Neuronal stem cell (in vitro differentiated cells): Measurements from ENCODE around the gene FMNL1.

Experiments used
- DNase-seq: peaks from one replicate; pipeline ENCODE4 v3.0.0-alpha.2; 2013; ENCODE audit warnings: low spot score
- H2AFZ ChIP-seq: one replicate; pipeline ENCODE4 v1.6.1; 2013; ENCODE audit warnings: mild to moderate bottlenecking, low read length, inconsistent platforms
- H2AK5ac ChIP-seq: 2 replicates; pipeline ENCODE4 v1.6.1; 2013; ENCODE audit warnings: low read depth, mild to moderate bottlenecking, inconsistent platforms, low read length, moderate library complexity, mixed read lengths
- H2BK120ac ChIP-seq: 2 replicates; pipeline ENCODE4 v1.6.1; 2013; ENCODE audit warnings: low read depth, mild to moderate bottlenecking, inconsistent platforms, low read length, moderate library complexity, mixed read lengths
- H2BK12ac ChIP-seq: one replicate; pipeline ENCODE4 v1.6.1; 2013; ENCODE audit warnings: low read length, inconsistent platforms
- H2BK15ac ChIP-seq: 2 replicates; pipeline ENCODE4 v1.6.1; 2013; ENCODE audit warnings: mild to moderate bottlenecking, low read length, inconsistent platforms, mixed read lengths
- H2BK5ac ChIP-seq: one replicate; pipeline ENCODE4 v1.6.1; 2013; ENCODE audit warnings: inconsistent platforms, mild to moderate bottlenecking, low read length, moderate library complexity
- H3K14ac ChIP-seq: one replicate; pipeline ENCODE4 v1.6.1; 2013; ENCODE audit warnings: low read length, inconsistent platforms
- H3K18ac ChIP-seq: 2 replicates; pipeline ENCODE4 v1.6.1; 2013; ENCODE audit warnings: low read length, inconsistent platforms
- H3K23ac ChIP-seq: 2 replicates; pipeline ENCODE4 v1.6.1; 2013; ENCODE audit warnings: low read depth, mild to moderate bottlenecking, mixed read lengths, low read length, inconsistent platforms; ENCODE audit not compliant: poor library complexity
- H3K27ac ChIP-seq: replicated peaks from 3 replicates; pipeline ENCODE4 v1.5.1; 2013; ENCODE audit warnings: low read length, inconsistent platforms
- H3K27me3 ChIP-seq, 3 experiments: 2 replicates each; pipeline ENCODE4 v1.6.1; 2013; ENCODE audit warnings: low read length in 3 of 3, mild to moderate bottlenecking in 2 of 3, inconsistent platforms in 1 of 3, low read depth in 1 of 3, mixed read lengths in 1 of 3, moderate library complexity in 1 of 3; ENCODE audit not compliant: control insufficient read depth in 3 of 3, insufficient read depth in 3 of 3
- H3K36me3 ChIP-seq, 2 donors: replicated peaks in 1 of 2; 2 replicates each; pipeline ENCODE4 v1.6.1; 2013; ENCODE audit warnings: low read length in 2 of 2; ENCODE audit not compliant: control insufficient read depth in 2 of 2, insufficient read depth in 2 of 2
- H3K4ac ChIP-seq: 2 replicates; pipeline ENCODE4 v1.6.1; 2013; ENCODE audit warnings: inconsistent platforms, mild to moderate bottlenecking, low read length, moderate library complexity
- H3K4me1 ChIP-seq, 2 donors: 1 replicate in 1 of 2; 2 replicates in 1 of 2; pipeline ENCODE4 v1.6.1; 2013; ENCODE audit warnings: low read length in 2 of 2, low read depth in 1 of 2; ENCODE audit not compliant: control insufficient read depth in 2 of 2, insufficient read depth in 1 of 2
- H3K4me2 ChIP-seq: one replicate; pipeline ENCODE4 v1.6.1; 2013; ENCODE audit warnings: mild to moderate bottlenecking, low read length, inconsistent platforms; ENCODE audit not compliant: insufficient read depth, poor library complexity, severe bottlenecking
- H3K4me3 ChIP-seq, 2 donors: 2 replicates each; pipeline ENCODE4 v1.5.1; 2013; ENCODE audit warnings: low read length in 2 of 2, mild to moderate bottlenecking in 2 of 2, inconsistent platforms in 1 of 2, moderate library complexity in 1 of 2
- H3K79me1 ChIP-seq: one replicate; pipeline ENCODE4 v1.6.1; 2013; ENCODE audit warnings: low read depth, mild to moderate bottlenecking, inconsistent platforms, low read length, moderate library complexity
- H3K9ac ChIP-seq: one replicate; pipeline ENCODE4 v1.6.1; 2013; ENCODE audit warnings: mild to moderate bottlenecking, low read depth, low read length, inconsistent platforms; ENCODE audit not compliant: poor library complexity
- H3K9me3 ChIP-seq, 2 donors: replicated peaks in 1 of 2; 2 replicates each; pipeline versions ENCODE3 to v1.6.1; 2013; ENCODE audit warnings: low read length in 2 of 2, mild to moderate bottlenecking in 2 of 2, inconsistent platforms in 1 of 2, low read depth in 1 of 2, mixed read lengths in 1 of 2, moderate library complexity in 1 of 2; ENCODE audit not compliant: control insufficient read depth in 2 of 2, insufficient read depth in 1 of 2
- H4K8ac ChIP-seq: one replicate; pipeline ENCODE4 v1.6.1; 2013; ENCODE audit warnings: low read depth, mild to moderate bottlenecking, inconsistent platforms, low read length, moderate library complexity
- H4K91ac ChIP-seq: one replicate; pipeline ENCODE4 v1.6.1; 2013; ENCODE audit warnings: low read length, low read depth, mild to moderate bottlenecking, inconsistent platforms; ENCODE audit not compliant: poor library complexity
- WGBS, 2 donors: extraction: QIAGEN DNeasy Blood & Tissue Kit; methylation state at CpG; one replicate each; pipeline ENCODE4 v1.1.7; 2013; ENCODE audit warnings: missing lambda C conversion rate in 2 of 2, mixed read lengths in 1 of 2; ENCODE audit not compliant: insufficient read length in 2 of 2, insufficient replicate concordance in 1 of 2; ENCODE audit errors: extremely low coverage in 2 of 2; 5-methylcytosine and 5-hydroxymethylcytosine counted together

Gene FMNL1

DNA sequence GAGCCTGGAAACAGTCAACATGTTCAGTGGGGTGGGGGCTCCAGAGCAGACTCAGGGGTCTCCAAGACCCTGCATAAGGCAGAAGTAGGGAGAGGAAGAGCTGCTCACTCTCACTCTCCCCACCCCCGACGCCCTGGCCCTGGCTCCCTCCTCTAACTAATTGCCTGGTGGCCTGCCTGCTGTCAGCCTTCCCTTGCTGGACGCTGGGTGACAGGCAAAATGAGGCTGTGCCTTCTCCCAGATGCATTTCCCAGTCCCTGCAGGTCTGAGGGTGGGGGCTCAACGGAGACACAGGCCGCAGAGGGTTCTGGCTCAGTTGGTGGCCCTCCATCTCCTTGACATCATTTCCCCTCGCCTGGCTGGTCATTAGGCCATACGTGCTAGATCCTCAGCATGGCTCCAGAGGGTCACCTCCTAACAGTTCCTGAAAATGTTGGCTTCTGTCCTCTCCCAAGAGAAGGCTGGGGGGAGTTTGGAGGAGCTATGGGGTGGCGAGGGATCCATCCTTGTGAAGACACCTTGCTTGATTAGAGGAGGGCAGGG lies 1.4 kb downstream of the FMNL1 start:
- Histone ChIP-seq H3K18ac (peak overlapping the region; percentile 53), H3K79me1 (no peaks in the 10 kb centered on the region), H2BK120ac (no peak overlapping the region), H3K23ac (peak overlapping the region; percentile 45), H3K27me3 (peaks cover 15 to 88% (median 52%) of the 10 kb centered on the region in 3 experiments), H3K4me2 (no peak overlapping the region), H3K27ac (no peak overlapping the region), H4K8ac (no peak overlapping the region), H2BK5ac (no peak overlapping the region), H4K91ac (peak overlapping the region; percentile 83), H2AK5ac (no peak overlapping the region), H3K9ac (no peak overlapping the region), H2AFZ (no peak overlapping the region), H3K4me1 (peaks cover 0 to 2% of the 10 kb centered on the region in 2 donors), H3K4me3 (no peak overlapping the region), H3K9me3 (no peaks in the 10 kb centered on the region), H3K14ac (no peak overlapping the region), H3K36me3 (no peaks in the 10 kb centered on the region), H2BK12ac (no peak overlapping the region), H2BK15ac (no peak overlapping the region), H3K4ac (no peak overlapping the region)
- no CpG with 5 or more reads among the region's 8 CpGs for WGBS, 2 donors
- DNase-seq, result no peak

- Histone ChIP-seq H2AFZ (no peak overlapping the region), H3K9me3 (no peaks in the 10 kb centered on the region), H2BK15ac (no peak overlapping the region), H4K91ac (peak overlapping the region; percentile 83), H3K36me3 (no peaks in the 10 kb centered on the region), H3K4me3 (no peak overlapping the region), H2BK12ac (no peak overlapping the region), H3K18ac (no peak overlapping the region), H2BK5ac (no peak overlapping the region), H3K27me3 (peaks cover 15 to 96% (median 52%) of the 10 kb centered on the region in 3 experiments), H3K27ac (no peak overlapping the region), H3K4ac (no peak overlapping the region), H3K23ac (no peak overlapping the region), H3K14ac (no peak overlapping the region), H4K8ac (no peak overlapping the region), H3K79me1 (peaks cover 1% of the 10 kb centered on the region), H3K4me2 (no peak overlapping the region), H3K9ac (no peak overlapping the region), H3K4me1 (peaks cover 3 to 7% of the 10 kb centered on the region in 2 donors), H2BK120ac (no peak overlapping the region), H2AK5ac (no peak overlapping the region)
- no peak for DNase-seq
- WGBS, 2 donors, result no CpG with 5 or more reads among the region's 12 CpGs
These were observed 2.1 kb downstream of the FMNL1 start for GRCh38 chr17:45223539-45224528.

- peaks cover 7 to 11% of the 10 kb centered on the region in 2 donors for H3K4me1 ChIP-seq
- no peak overlapping the region for H2BK120ac ChIP-seq
- H3K18ac ChIP-seq, result peak overlapping the region; percentile 2
These were observed 3.0 kb downstream of the FMNL1 start for GRCh38 chr17:45224671-45225050.

GRCh38 chr17:45225051-45225700 lies 3.5 kb downstream of the FMNL1 start:
- no peak overlapping the region for H3K27ac ChIP-seq
- H3K4me3 ChIP-seq, result no peak overlapping the region
- no peak overlapping the region for H2AFZ ChIP-seq

More at GRCh38 chr17:45224671-45225050, 3.0 kb downstream of the FMNL1 start:
- Histone ChIP-seq H3K23ac (no peak overlapping the region), H3K4ac (no peak overlapping the region), H3K9me3 (no peaks in the 10 kb centered on the region), H4K8ac (no peak overlapping the region), H2AK5ac (no peak overlapping the region), H2AFZ (no peak overlapping the region), H3K4me2 (no peak overlapping the region), H3K4me3 (no peak overlapping the region), H2BK12ac (no peak overlapping the region), H3K79me1 (peaks cover 1% of the 10 kb centered on the region), H3K27me3 (peaks cover 15 to 97% (median 50%) of the 10 kb centered on the region in 3 experiments), H3K9ac (no peak overlapping the region), H2BK5ac (no peak overlapping the region), H3K36me3 (no peaks in the 10 kb centered on the region), H2BK15ac (no peak overlapping the region), H3K27ac (no peak overlapping the region), H4K91ac (no peak overlapping the region), H3K14ac (no peak overlapping the region)
- no peak for DNase-seq
- WGBS, 2 donors, result no CpG with 5 or more reads among the region's 9 CpGs

More at GRCh38 chr17:45225051-45225700, 3.5 kb downstream of the FMNL1 start:
- peaks cover 15 to 97% (median 46%) of the 10 kb centered on the region in 3 experiments for H3K27me3 ChIP-seq
- H4K91ac ChIP-seq, result no peak overlapping the region
- peak overlapping the region; percentile 65 for H3K18ac ChIP-seq
- WGBS, 2 donors, result no CpG with 5 or more reads among the region's 7 CpGs
- H3K36me3 ChIP-seq, result no peaks in the 10 kb centered on the region
- H3K14ac ChIP-seq, result no peak overlapping the region
- H3K9ac ChIP-seq, result peak overlapping the region; percentile 9
- H3K79me1 ChIP-seq, result peaks cover 1% of the 10 kb centered on the region
- no peak overlapping the region for H3K4ac ChIP-seq
- H3K4me2 ChIP-seq, result no peak overlapping the region
- H3K4me1 ChIP-seq, result peaks cover 7 to 13% of the 10 kb centered on the region in 2 donors
- no peak overlapping the region for H3K23ac ChIP-seq
- DNase-seq, result no peak
- H4K8ac ChIP-seq, result no peak overlapping the region
- no peak overlapping the region for H2BK120ac ChIP-seq
- peak overlapping the region; percentile 34 for H2AK5ac ChIP-seq
- H2BK15ac ChIP-seq, result no peak overlapping the region
- H2BK5ac ChIP-seq, result no peak overlapping the region
- H2BK12ac ChIP-seq, result no peak overlapping the region
- H3K9me3 ChIP-seq, result no peaks in the 10 kb centered on the region
